Bone marrow (tissue), 2 donors: Measurements from ENCODE around the gene LHX6.

Experiments
- DNase-seq, 2 donors: peaks; one replicate each; lab custom pipeline; 2025; lab: John Stamatoyannopoulos, UW

The LHX6 gene

GRCh38 chr9:122234022-122234748 lies 5.4 kb upstream of the LHX6 start:
- DNase-seq, result no peak

- DNase-seq, result no peak
Observed at GRCh38 chr9:122232796-122233306, 4.1 kb upstream of the LHX6 start.

- no peak for DNase-seq
Observed at GRCh38 chr9:122229485-122229837, 704 bp upstream of the LHX6 start.

- DNase-seq, result peak in 1 of 2 donors; percentile 6
Observed at GRCh38 chr9:122228191-122228567, 578 bp downstream of the LHX6 start.

GRCh38 chr9:122227575-122227900 lies 1.2 kb downstream of the LHX6 start:
- DNase-seq, result no peak

GRCh38 chr9:122226758-122227574 lies 1.8 kb downstream of the LHX6 start:
- no peak for DNase-seq

GRCh38 chr9:122226142-122226757 lies 2.5 kb downstream of the LHX6 start:
- DNase-seq, result no peak

- DNase-seq, result no peak
Observed at GRCh38 chr9:122225312-122226141, 3.2 kb downstream of the LHX6 start.

GRCh38 chr9:122223435-122223834 lies 5.3 kb downstream of the LHX6 start:
- DNase-seq, result no peak

- DNase-seq, result no peak
Observed at GRCh38 chr9:122222791-122223190, 6.0 kb downstream of the LHX6 start.

- no peak for DNase-seq
Observed at GRCh38 chr9:122221183-122221811, 7.5 kb downstream of the LHX6 start.

GRCh38 chr9:122220673-122221182 lies 8.0 kb downstream of the LHX6 start:
- no peak for DNase-seq

- no peak for DNase-seq
Observed at GRCh38 chr9:122219856-122220672, 8.7 kb downstream of the LHX6 start.

GRCh38 chr9:122218935-122219855 lies 9.6 kb downstream of the LHX6 start:
- DNase-seq, result peak in 1 of 2 donors; percentile 77

- DNase-seq, result peak in 1 of 2 donors; percentile 12
Observed at GRCh38 chr9:122218071-122218934, 10.5 kb downstream of the LHX6 start.

- DNase-seq, result peak in 1 of 2 donors; percentile 59
Observed at GRCh38 chr9:122217640-122218039, 11.1 kb downstream of the LHX6 start.

GRCh38 chr9:122216798-122217418 lies 11.8 kb downstream of the LHX6 start:
- DNase-seq, result no peak
